Thoracic aorta (tissue), 2 donors: ENCODE measurements around the gene SPRY4. TPM values are rescaled to one million over a fixed set of nuclear protein-coding genes. Genes with fewer than 3 reads are reported as not detected.

Source experiments
- ATAC-seq: fragments of 150-250 bp; one replicate; pipeline ENCODE4 v1.8.0; 2017; ENCODE audit warnings: low read depth; ENCODE audit not compliant: insufficient number of reproducible peaks, low FRiP score
- DNase-seq: peaks from one replicate; pipeline ENCODE4 v3.0.0-alpha.2; 2020; ENCODE audit warnings: low spot score
- H3K27ac ChIP-seq, 2 donors: fragments of 200-600 bp; sonication (generic); 1 replicate in 1 of 2; 2 replicates in 1 of 2; pipeline ENCODE4 v1.5.1; 2016; ENCODE audit warnings: mild to moderate bottlenecking in 2 of 2, moderate library complexity in 2 of 2
- H3K27me3 ChIP-seq: fragments of 200-600 bp; sonication (generic); replicated peaks from 2 replicates; pipeline ENCODE4 v1.6.0; 2016; ENCODE audit warnings: mild to moderate bottlenecking; ENCODE audit not compliant: insufficient read depth
- H3K36me3 ChIP-seq: fragments of 200-600 bp; sonication (generic); one replicate; pipeline ENCODE4 v1.5.1; 2016
- H3K4me1 ChIP-seq, 2 donors: fragments of 200-600 bp; sonication (generic); 1 replicate in 1 of 2; 2 replicates in 1 of 2; pipeline versions ENCODE4 v1.5.1 to v1.6.0; 2016; ENCODE audit warnings: low read depth in 2 of 2, mild to moderate bottlenecking in 1 of 2; ENCODE audit not compliant: control insufficient read depth in 1 of 2
- H3K4me3 ChIP-seq: fragments of 200-600 bp; sonication (generic); 2 replicates; pipeline ENCODE4 v1.5.1; 2016; ENCODE audit warnings: mild to moderate bottlenecking
- H3K9me3 ChIP-seq: fragments of 200-600 bp; sonication (generic); 2 replicates; pipeline ENCODE4 v1.5.1; 2016
- CTCF ChIP-seq: fragments of 200-600 bp; sonication (generic); IDR thresholded peaks from one replicate; pipeline ENCODE4 v1.5.1; 2019; ENCODE audit warnings: antibody characterized with exemption
- total RNA-seq, 2 donors: library from RNA; depleted of rRNA; stranded (reverse); fragments of >200 nt; gene quantifications; one replicate each; pipeline versions ENCODE4 v1.1.0 to v1.2.3, GENCODE V29; 2016

SPRY4 gene
- total RNA-seq, 2 donors from 2014 or later = 63.4 to 136 TPM

DNA sequence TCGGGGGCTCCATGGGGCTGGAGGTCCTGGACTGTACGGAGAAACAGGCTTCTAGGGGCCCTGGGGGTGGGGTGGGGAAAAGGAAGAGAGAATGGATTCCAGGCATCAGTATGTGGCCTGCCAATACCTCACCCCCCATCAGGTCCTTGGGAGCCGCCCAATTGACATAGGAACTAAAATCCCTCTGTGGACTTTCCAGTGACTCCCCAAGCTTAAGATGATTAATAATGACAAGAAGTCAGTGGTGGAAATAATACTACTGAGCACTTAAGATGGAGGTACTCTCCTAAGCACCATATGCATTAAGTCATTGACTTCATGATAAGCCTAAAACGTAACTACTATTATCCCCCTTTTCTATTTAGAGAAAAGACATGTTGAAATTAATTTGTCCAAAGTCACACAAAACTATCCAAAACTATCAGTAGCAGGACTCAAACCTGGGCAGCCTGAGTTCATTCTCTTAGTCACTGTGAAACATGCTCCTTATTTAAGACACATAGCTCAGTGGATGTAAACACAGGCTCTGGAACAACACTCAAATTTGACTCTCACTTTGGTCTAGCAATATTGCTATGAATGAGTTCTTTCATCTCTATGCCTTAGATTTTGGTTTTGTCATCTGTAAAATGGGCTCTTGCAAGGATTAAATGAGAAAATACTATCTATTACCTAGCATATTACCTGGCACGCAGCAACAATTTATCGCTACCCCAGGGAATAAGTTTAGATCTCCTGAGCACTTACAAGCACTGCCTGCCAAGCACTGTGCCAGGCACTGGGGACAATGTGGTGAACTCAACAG lies 9.5 kb downstream of the SPRY4 start:
- H3K27ac ChIP-seq = peak overlapping the region in 1 of 2 donors; percentile 35
- DNase-seq = no peak
- H3K9me3 ChIP-seq = no peaks in the 10 kb centered on the region
- no peak for ATAC-seq
- H3K4me3 ChIP-seq = no peak overlapping the region
- peaks cover 6 to 80% of the 10 kb centered on the region in 2 donors for H3K4me1 ChIP-seq
- no peak for TF ChIP-seq CTCF
- no peaks in the 10 kb centered on the region for H3K27me3 ChIP-seq
- H3K36me3 ChIP-seq = peaks cover 20% of the 10 kb centered on the region

DNA sequence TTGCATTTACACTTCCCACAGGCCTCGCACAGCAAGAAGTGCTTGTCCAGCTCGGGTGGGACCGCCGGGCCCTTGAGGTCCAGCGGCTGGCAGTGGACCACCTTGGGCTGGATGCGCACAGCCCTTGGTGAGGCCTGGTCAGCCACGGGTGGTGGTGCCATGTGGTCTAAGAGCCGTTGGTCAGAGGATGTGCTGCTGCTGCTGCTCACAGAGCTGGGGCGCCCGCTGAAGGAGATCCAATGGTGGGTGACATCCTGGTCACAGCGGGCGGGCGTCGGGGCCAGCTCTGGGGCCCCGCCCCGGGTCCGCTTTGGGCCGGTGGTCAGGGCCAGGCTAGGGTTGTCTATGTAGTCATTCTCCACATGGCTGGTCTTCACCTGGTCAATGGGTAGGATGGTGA lies 10.2 kb downstream of the SPRY4 start:
- Histone ChIP-seq H3K27ac (peak overlapping the region in 1 of 2 donors; percentile 0), H3K4me1 (peaks cover 0 to 73% of the 10 kb centered on the region in 2 donors), H3K9me3 (no peaks in the 10 kb centered on the region), H3K27me3 (no peaks in the 10 kb centered on the region), H3K36me3 (peaks cover 20% of the 10 kb centered on the region), H3K4me3 (no peak overlapping the region)
- no peak for DNase-seq
- no peak for TF ChIP-seq CTCF
- no peak for ATAC-seq

- no peak for ATAC-seq
- no peaks in the 10 kb centered on the region for H3K9me3 ChIP-seq
- H3K4me3 ChIP-seq = no peak overlapping the region
- peaks cover 20% of the 10 kb centered on the region for H3K36me3 ChIP-seq
- peak overlapping the region in 1 of 2 donors; percentile 33 for H3K27ac ChIP-seq
- TF ChIP-seq CTCF = no peak
- no peaks in the 10 kb centered on the region for H3K27me3 ChIP-seq
- DNase-seq = no peak
- peaks cover 0 to 68% of the 10 kb centered on the region in 2 donors for H3K4me1 ChIP-seq
Observed at GRCh38 chr5:142314109-142314508, 10.7 kb downstream of the SPRY4 start.

DNA sequence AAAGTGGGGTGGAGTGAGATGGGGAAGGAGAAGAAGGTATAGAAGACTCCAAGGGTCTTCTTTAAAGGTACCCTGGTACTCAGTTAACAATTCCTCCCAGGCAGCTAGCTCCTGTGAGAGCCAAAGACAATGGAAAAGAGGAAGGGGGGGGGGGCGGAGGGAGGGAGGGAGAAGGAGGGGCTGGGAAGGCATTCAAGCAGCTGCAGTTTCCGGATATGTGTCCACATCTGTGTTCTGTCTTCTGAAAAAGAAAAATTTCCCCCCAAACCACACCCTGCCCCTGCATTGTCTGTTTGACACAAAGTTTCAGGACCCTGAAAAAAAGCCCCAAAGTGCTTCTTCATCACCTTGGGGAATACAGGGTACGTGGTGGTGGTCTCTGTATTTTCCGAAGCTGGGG lies 11.1 kb downstream of the SPRY4 start:
- Histone ChIP-seq H3K4me3 (no peak overlapping the region), H3K9me3 (no peaks in the 10 kb centered on the region), H3K27ac (peak overlapping the region; percentile 15 to 33), H3K27me3 (no peaks in the 10 kb centered on the region), H3K36me3 (peaks cover 20% of the 10 kb centered on the region), H3K4me1 (peaks cover 0 to 64% of the 10 kb centered on the region in 2 donors)
- no peak for TF ChIP-seq CTCF
- no peak for DNase-seq
- no peak for ATAC-seq

DNA sequence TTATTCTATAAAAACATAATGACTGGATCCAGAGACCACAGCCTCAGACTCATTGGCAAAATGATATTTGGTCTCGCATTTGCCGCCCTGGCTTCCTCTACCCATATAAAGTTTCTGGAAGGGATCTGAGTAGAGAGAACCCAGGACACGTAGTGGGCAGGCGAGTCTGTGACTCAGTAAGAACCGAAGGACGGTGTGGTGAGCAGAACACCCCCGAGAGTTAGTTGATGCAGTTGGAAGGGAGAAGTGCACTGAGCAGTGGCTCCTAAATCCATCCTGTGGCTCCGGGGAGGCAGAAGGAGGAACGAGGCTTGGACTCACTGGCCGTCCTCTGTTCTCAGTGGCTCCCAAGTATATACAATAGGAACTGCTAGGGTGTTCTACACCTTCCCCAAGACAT lies 11.5 kb downstream of the SPRY4 start:
- TF ChIP-seq CTCF = no peak
- no peaks in the 10 kb centered on the region for H3K27me3 ChIP-seq
- no peak for DNase-seq
- H3K9me3 ChIP-seq = no peaks in the 10 kb centered on the region
- no peak for ATAC-seq
- H3K27ac ChIP-seq = peak overlapping the region in 1 of 2 donors; percentile 15
- peaks cover 0 to 60% of the 10 kb centered on the region in 2 donors for H3K4me1 ChIP-seq
- peaks cover 20% of the 10 kb centered on the region for H3K36me3 ChIP-seq
- no peak overlapping the region for H3K4me3 ChIP-seq
